ENCODE results near the gene P3H2. TPM values are rescaled to one million over a fixed set of nuclear protein-coding genes. Genes with fewer than 3 reads are reported as not detected.

Gene P3H2
- total and polyA plus RNA-seq, 2 donors (not counting 1 experiment from before 2014, with no cell fraction given), result not detected

DNA sequence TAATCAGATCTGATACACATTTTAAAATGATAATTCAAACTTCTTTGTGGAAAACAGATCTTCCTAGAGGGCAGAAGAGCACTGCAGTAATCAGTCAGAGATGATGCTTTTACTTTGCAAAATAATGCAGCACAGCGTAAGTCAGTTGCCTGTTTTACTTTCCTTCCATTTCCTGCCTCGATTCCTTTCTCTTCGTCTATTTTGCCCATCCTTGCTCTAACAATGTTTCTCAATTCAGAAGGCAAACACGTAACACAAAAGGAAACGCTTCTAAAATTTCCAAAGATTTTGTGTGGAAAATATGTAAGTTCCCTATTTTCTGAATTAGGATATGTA lies 119.9 kb downstream of the P3H2 start:
- no peaks in the 10 kb centered on the region for H3K27me3 ChIP-seq (replicated peaks in 1 of 4; ENCODE audit: control extremely low read depth in 1 of 4, control insufficient read depth in 3 of 4, insufficient read depth in 4 of 4, low read length in 3 of 4)
- 100% methylated on average over 1 of the region's 5 CpGs for WGBS (ENCODE audit: insufficient coverage)
- peaks cover 3% of the 10 kb centered on the region for H3K27me3 Mint-ChIP-seq
- H2AFZ ChIP-seq (ENCODE audit: insufficient read depth, low read depth, low read length, poor library complexity, severe bottlenecking), result no peak overlapping the region
- no peak for DNase-seq
- intact Hi-C loops (cut with micrococcal nuclease), result no loop called here
- ChIA-PET POLR2A (no interaction called here), CTCF (no interaction called here)
- no peaks in the 10 kb centered on the region for H3K4me1 ChIP-seq (ENCODE audit: control insufficient read depth in 2 of 2, insufficient read depth in 2 of 2, low read length in 2 of 2)
- no peak overlapping the region for H3K27ac ChIP-seq (ENCODE audit: low read length in 2 of 2)
- H3K4me3 Mint-ChIP-seq, result no peak overlapping the region
- TF ChIP-seq EZH2 (IDR thresholded peaks at IDR 0.05; ENCODE audit: borderline replicate concordance, insufficient read depth, low read depth, low read length, poor library complexity, severe bottlenecking), result no peak
- TF ChIP-seq, protein P1, sequence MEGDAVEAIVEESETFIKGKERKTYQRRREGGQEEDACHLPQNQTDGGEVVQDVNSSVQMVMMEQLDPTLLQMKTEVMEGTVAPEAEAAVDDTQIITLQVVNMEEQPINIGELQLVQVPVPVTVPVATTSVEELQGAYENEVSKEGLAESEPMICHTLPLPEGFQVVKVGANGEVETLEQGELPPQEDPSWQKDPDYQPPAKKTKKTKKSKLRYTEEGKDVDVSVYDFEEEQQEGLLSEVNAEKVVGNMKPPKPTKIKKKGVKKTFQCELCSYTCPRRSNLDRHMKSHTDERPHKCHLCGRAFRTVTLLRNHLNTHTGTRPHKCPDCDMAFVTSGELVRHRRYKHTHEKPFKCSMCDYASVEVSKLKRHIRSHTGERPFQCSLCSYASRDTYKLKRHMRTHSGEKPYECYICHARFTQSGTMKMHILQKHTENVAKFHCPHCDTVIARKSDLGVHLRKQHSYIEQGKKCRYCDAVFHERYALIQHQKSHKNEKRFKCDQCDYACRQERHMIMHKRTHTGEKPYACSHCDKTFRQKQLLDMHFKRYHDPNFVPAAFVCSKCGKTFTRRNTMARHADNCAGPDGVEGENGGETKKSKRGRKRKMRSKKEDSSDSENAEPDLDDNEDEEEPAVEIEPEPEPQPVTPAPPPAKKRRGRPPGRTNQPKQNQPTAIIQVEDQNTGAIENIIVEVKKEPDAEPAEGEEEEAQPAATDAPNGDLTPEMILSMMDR (IDR thresholded peaks at IDR 0.05), result no peak
- H3K9ac ChIP-seq (ENCODE audit: low read length), result no peak overlapping the region
- H3K79me2 ChIP-seq (ENCODE audit: control insufficient read depth, insufficient read depth, low read length), result no peaks in the 10 kb centered on the region
- H3K9me3 ChIP-seq (ENCODE audit: control extremely low read depth in 1 of 3, control insufficient read depth in 2 of 3, insufficient read depth in 1 of 3, low read length in 2 of 3), result no peaks in the 10 kb centered on the region
- no peak overlapping the region for H3K4me2 ChIP-seq (replicated peaks; ENCODE audit: low read depth, low read length, poor library complexity, severe bottlenecking)
- no peaks in the 10 kb centered on the region for H3K36me3 ChIP-seq (replicated peaks in 1 of 2; ENCODE audit: control extremely low read depth in 1 of 2, control insufficient read depth in 1 of 2, extremely low read depth in 1 of 2, insufficient read depth in 2 of 2, low read length in 1 of 2)
- H4K20me1 ChIP-seq (ENCODE audit: control insufficient read depth, insufficient read depth, low read length, poor library complexity, severe bottlenecking), result no peaks in the 10 kb centered on the region
- H3K27ac Mint-ChIP-seq, result no peak overlapping the region
- peaks cover 2% of the 10 kb centered on the region for H3K9me3 Mint-ChIP-seq (ENCODE audit: insufficient read depth)
- no peaks in the 10 kb centered on the region for H3K4me1 Mint-ChIP-seq
- ATAC-seq (ENCODE audit: low read depth), result no peak
- no peak overlapping the region for H3K4me3 ChIP-seq (ENCODE audit: control extremely low read depth in 1 of 5, extremely low read depth in 1 of 5, insufficient read depth in 1 of 5, low read depth in 2 of 5, low read length in 4 of 5)

DNA sequence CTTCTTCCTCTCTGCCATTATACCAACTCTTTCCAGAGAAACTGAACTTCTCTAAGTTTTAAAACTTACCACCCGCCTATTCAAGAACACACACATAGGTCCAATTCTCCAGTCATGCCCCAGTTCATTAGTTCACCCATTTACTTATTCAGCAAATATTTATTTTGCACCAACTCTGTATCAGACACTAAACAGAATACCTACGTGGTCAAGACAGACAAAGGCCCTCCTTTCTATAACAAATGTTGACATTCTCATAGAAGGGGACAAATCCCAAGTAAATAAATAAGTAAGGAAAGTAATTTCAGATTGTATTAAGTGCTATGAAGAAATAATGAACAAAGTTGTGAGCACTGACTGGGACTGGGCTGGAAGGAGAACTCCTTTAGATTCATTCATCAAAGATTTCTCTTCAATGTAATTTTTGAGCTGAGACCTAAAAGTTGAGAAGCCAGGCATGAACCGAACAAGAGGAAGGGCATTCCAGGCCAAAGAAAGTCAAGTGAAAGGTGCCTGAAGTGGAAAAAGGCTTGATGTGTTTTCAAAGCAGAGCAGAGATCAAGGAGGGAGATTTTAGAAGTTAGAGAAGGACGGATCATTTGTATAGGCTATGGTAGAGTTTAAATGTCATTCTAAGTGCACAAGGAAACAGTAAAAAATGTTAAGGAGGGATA lies 120.4 kb downstream of the P3H2 start:
- no peaks in the 10 kb centered on the region for H3K79me2 ChIP-seq (ENCODE audit: control insufficient read depth, insufficient read depth, low read length)
- no peak overlapping the region for H3K27ac ChIP-seq (ENCODE audit: low read length in 2 of 2)
- H3K4me1 Mint-ChIP-seq, result no peaks in the 10 kb centered on the region
- ChIA-PET CTCF (no interaction called here), POLR2A (no interaction called here)
- no peaks in the 10 kb centered on the region for H3K9me3 ChIP-seq (ENCODE audit: control extremely low read depth in 1 of 3, control insufficient read depth in 2 of 3, insufficient read depth in 1 of 3, low read length in 2 of 3)
- no peaks in the 10 kb centered on the region for H3K4me1 ChIP-seq (ENCODE audit: control insufficient read depth in 2 of 2, insufficient read depth in 2 of 2, low read length in 2 of 2)
- no peaks in the 10 kb centered on the region for H4K20me1 ChIP-seq (ENCODE audit: control insufficient read depth, insufficient read depth, low read length, poor library complexity, severe bottlenecking)
- H3K27me3 ChIP-seq (replicated peaks in 1 of 4; ENCODE audit: control extremely low read depth in 1 of 4, control insufficient read depth in 3 of 4, insufficient read depth in 4 of 4, low read length in 3 of 4), result no peaks in the 10 kb centered on the region
- no peak for TF ChIP-seq EZH2 (IDR thresholded peaks at IDR 0.05; ENCODE audit: borderline replicate concordance, insufficient read depth, low read depth, low read length, poor library complexity, severe bottlenecking)
- TF ChIP-seq, protein P1 (IDR thresholded peaks at IDR 0.05), result no peak
- WGBS (ENCODE audit: insufficient coverage), result 95% methylated on average over 2 of the region's 4 CpGs
- H2AFZ ChIP-seq (ENCODE audit: insufficient read depth, low read depth, low read length, poor library complexity, severe bottlenecking), result no peak overlapping the region
- H3K9ac ChIP-seq (ENCODE audit: low read length), result no peak overlapping the region
- no peak for DNase-seq
- no peaks in the 10 kb centered on the region for H3K36me3 ChIP-seq (replicated peaks in 1 of 2; ENCODE audit: control extremely low read depth in 1 of 2, control insufficient read depth in 1 of 2, extremely low read depth in 1 of 2, insufficient read depth in 2 of 2, low read length in 1 of 2)
- peaks cover 2% of the 10 kb centered on the region for H3K9me3 Mint-ChIP-seq (ENCODE audit: insufficient read depth)
- no peak for ATAC-seq (ENCODE audit: low read depth)
- H3K27ac Mint-ChIP-seq, result no peak overlapping the region
- no peak overlapping the region for H3K4me3 ChIP-seq (ENCODE audit: control extremely low read depth in 1 of 5, extremely low read depth in 1 of 5, insufficient read depth in 1 of 5, low read depth in 2 of 5, low read length in 4 of 5)
- H3K4me3 Mint-ChIP-seq, result no peak overlapping the region
- intact Hi-C loops (cut with micrococcal nuclease), result no loop called here
- H3K27me3 Mint-ChIP-seq, result peaks cover 3% of the 10 kb centered on the region
- no peak overlapping the region for H3K4me2 ChIP-seq (replicated peaks; ENCODE audit: low read depth, low read length, poor library complexity, severe bottlenecking)

All from B cell (primary cell).